SK-MEL-5 (cell line): ENCODE data around the gene CLRN2. TPM values are rescaled to one million over a fixed set of nuclear protein-coding genes. Genes with fewer than 3 reads are reported as not detected.
"Not testable (repeated sequence)": the region's sequence is repeated elsewhere in the genome, so short reads cannot be mapped to it uniquely, and the experiment has no call there.

Source experiments
- DNase-seq: peaks from one replicate; pipeline ENCODE4 v3.0.0-alpha.2; 2016; ENCODE audit warnings: low read depth, low spot score
- in situ Hi-C: cut with HindIII; loops from 2 replicates; pipeline ENCODE4 v1.10.0; 2016; ENCODE audit warnings: low sequenced_read_pairs, high pct_unique_total_duplicates, low pct_unique_long_range_greater_than_20kb
- total RNA-seq: library from RNA; depleted of rRNA; stranded (reverse); fragments of >200 nt; shearing (Covaris generic); gene quantifications from 2 replicates; pipeline ENCODE4 v1.2.3, GENCODE V29; 2014; rRNA removed

The CLRN2 gene
- total RNA-seq, 1 experiment from 2014 or later = not detected

GRCh38 chr4:17560065-17560673 lies 45.2 kb downstream of the CLRN2 start:
- DNase-seq = no peak
- in situ Hi-C loops = no loop called here

GRCh38 chr4:17561195-17561909 lies 46.4 kb downstream of the CLRN2 start:
- in situ Hi-C loops = no loop called here
- DNase-seq = no peak

- in situ Hi-C loops = no loop called here
- DNase-seq = peak; percentile 52
These were observed 47.2 kb downstream of the CLRN2 start for GRCh38 chr4:17562157-17562556.

GRCh38 chr4:17565846-17566245 lies 50.9 kb downstream of the CLRN2 start:
- DNase-seq = no peak
- in situ Hi-C loops = no loop called here

- in situ Hi-C loops = no loop called here
- no peak for DNase-seq
These were observed 52.3 kb downstream of the CLRN2 start for GRCh38 chr4:17567271-17567670.

- no peak for DNase-seq
- in situ Hi-C loops = no loop called here
These were observed 59.2 kb downstream of the CLRN2 start for GRCh38 chr4:17574206-17574605.

GRCh38 chr4:17575177-17575576 lies 60.2 kb downstream of the CLRN2 start:
- DNase-seq, in situ Hi-C loops: not testable (repeated sequence)

Other genes starting within 250 kb of the CLRN2 start
- 37.9 and 55.5 TPM in 2 replicates for gene QDPR, start 3.1 kb upstream of the CLRN2 start, total RNA-seq
- gene LAP3, start 62.0 kb downstream of the CLRN2 start, total RNA-seq = 90.2 and 96.7 TPM in 2 replicates
- 11.8 and 15.5 TPM in 2 replicates for gene MED28, start 99.5 kb downstream of the CLRN2 start, total RNA-seq